ENCODE results near the gene MN1. TPM values are rescaled to one million over a fixed set of nuclear protein-coding genes. Genes with fewer than 3 reads are reported as not detected.

MN1 gene
- total and polyA plus RNA-seq, 2 experiments from 2014 or later, result 7.8 to 45.8 TPM

DNA sequence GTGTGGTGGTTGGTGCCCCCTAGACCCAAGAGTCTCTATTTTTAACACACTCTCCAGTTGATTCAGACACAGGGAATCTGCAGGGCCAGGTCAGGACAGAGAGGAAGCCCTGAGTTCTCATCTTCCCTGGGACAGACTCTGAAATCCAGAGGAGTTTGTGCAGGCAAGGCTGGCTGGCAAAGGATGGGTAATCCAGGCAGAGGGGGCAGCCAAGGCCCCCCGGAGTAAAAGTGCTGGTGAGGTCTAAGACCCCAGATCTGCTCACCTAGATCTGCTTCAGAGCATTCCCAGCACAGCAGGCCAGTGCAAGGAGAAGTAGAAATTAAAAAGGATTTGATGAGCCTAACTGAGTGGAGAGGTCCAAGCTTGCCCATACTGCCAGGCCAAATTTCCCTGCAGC, 40.6 kb upstream of the MN1 start:
- peak in 1 of 2 donors; percentile 18 for DNase-seq (ENCODE audit: low read depth in 1 of 2, low spot score in 1 of 2)
- Histone ChIP-seq H3K4me3 (no peak overlapping the region), H3K4me1 (ENCODE audit: low read depth) (peaks cover 52% of the 10 kb centered on the region)

DNA sequence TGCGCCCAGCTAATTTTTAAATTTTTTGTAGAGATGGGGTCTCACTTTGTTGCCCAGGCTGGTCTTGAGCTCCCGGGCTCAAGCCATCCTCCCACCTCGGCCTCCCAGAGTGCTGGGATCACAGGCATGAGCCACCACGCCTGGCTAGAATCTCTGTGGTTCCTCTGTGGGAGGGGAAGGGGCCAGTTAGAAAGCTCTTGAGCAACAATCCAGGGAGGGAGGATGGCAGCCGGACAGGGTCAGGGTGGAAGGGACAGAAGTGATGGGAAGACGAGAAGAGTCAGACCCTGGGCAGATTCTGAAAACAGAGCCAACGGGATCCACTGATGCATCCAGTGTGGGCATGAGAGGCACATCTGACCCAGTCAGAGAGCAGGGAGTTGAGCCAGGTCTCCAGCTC, 38.9 kb upstream of the MN1 start:
- Histone ChIP-seq H3K27ac (no peak overlapping the region), H3K4me1 (ENCODE audit: low read depth) (peaks cover 34% of the 10 kb centered on the region), H3K4me3 (no peak overlapping the region), H3K36me3 (no peaks in the 10 kb centered on the region), H3K27me3 (no peaks in the 10 kb centered on the region), H3K9me3 (ENCODE audit: low read depth) (no peaks in the 10 kb centered on the region)
- DNase-seq (ENCODE audit: low read depth in 1 of 2, low spot score in 1 of 2), result no peak
- TF ChIP-seq, protein P1, sequence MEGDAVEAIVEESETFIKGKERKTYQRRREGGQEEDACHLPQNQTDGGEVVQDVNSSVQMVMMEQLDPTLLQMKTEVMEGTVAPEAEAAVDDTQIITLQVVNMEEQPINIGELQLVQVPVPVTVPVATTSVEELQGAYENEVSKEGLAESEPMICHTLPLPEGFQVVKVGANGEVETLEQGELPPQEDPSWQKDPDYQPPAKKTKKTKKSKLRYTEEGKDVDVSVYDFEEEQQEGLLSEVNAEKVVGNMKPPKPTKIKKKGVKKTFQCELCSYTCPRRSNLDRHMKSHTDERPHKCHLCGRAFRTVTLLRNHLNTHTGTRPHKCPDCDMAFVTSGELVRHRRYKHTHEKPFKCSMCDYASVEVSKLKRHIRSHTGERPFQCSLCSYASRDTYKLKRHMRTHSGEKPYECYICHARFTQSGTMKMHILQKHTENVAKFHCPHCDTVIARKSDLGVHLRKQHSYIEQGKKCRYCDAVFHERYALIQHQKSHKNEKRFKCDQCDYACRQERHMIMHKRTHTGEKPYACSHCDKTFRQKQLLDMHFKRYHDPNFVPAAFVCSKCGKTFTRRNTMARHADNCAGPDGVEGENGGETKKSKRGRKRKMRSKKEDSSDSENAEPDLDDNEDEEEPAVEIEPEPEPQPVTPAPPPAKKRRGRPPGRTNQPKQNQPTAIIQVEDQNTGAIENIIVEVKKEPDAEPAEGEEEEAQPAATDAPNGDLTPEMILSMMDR (IDR thresholded peaks at IDR 0.05; ENCODE audit: low read depth, low read length), result no peak

More for the DNA sequence above, 40.6 kb upstream of the MN1 start:
- Histone ChIP-seq H3K27ac (peak overlapping the region; percentile 79), H3K36me3 (no peaks in the 10 kb centered on the region), H3K9me3 (ENCODE audit: low read depth) (no peaks in the 10 kb centered on the region), H3K27me3 (no peaks in the 10 kb centered on the region)
- TF ChIP-seq, protein P1 (IDR thresholded peaks at IDR 0.05; ENCODE audit: low read depth, low read length), result no peak

DNA sequence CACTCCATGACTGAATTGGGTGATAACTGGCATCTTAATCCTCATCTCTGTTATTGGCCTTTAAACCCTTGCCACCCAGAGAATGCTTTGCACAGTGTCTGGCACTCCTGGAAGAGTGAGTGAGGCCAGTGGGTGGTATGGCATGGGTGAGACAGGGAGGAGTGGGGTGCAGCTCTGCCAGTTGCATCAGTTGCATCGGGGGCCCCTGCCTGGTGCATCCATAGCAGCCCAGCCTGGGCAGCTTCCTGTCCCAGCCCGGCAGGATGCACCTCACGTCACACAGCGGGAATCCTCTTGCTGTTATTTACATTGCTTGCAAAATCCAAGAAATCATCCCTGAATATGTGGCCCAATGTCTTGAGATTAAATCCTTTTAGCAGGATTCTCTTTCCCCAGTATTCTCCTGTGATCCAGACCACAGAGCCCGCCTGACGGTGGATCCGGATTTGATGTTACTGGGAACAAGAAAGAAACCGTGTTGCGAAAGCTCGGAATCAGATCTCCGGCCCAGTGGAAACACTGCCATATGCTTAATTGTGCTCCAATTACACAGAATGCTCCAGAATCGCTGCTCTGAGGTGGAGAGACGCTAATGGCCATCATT, 37.6 kb upstream of the MN1 start:
- TF ChIP-seq, protein P1 (IDR thresholded peaks at IDR 0.05; ENCODE audit: low read depth, low read length), result no peak
- no peak overlapping the region for H3K27ac ChIP-seq
- DNase-seq (ENCODE audit: low read depth in 1 of 2, low spot score in 1 of 2), result peak in 1 of 2 donors; percentile 42
- H3K9me3 ChIP-seq (ENCODE audit: low read depth), result no peaks in the 10 kb centered on the region
- H3K27me3 ChIP-seq, result no peaks in the 10 kb centered on the region
- peaks cover 22% of the 10 kb centered on the region for H3K4me1 ChIP-seq (ENCODE audit: low read depth)
- no peaks in the 10 kb centered on the region for H3K36me3 ChIP-seq
- no peak overlapping the region for H3K4me3 ChIP-seq

DNA sequence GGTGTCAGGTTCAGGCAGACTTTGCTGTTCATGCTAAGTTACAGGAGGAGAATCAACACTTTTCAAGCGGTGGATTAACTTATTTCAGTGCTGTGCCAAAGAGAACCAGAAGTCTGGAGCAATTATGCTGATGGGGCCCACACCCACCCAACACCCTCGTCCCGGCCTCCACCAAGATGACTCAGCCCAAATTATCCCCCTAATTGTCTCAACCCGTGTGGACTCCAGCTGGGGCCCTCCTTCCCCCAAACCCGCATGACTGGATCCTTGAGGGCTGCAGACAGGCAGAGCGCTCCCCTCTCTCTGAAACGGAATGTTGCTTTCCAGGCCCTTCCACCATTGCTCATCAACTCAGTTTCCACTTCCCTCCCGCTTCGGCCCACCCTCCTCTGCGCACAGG, 34.6 kb upstream of the MN1 start:
- Histone ChIP-seq H3K9me3 (ENCODE audit: low read depth) (no peaks in the 10 kb centered on the region), H3K36me3 (no peaks in the 10 kb centered on the region), H3K27me3 (no peaks in the 10 kb centered on the region), H3K4me3 (no peak overlapping the region), H3K27ac (no peak overlapping the region), H3K4me1 (ENCODE audit: low read depth) (no peaks in the 10 kb centered on the region)
- DNase-seq (ENCODE audit: low read depth in 1 of 2, low spot score in 1 of 2), result no peak
- TF ChIP-seq, protein P1 (IDR thresholded peaks at IDR 0.05; ENCODE audit: low read depth, low read length), result no peak

DNA sequence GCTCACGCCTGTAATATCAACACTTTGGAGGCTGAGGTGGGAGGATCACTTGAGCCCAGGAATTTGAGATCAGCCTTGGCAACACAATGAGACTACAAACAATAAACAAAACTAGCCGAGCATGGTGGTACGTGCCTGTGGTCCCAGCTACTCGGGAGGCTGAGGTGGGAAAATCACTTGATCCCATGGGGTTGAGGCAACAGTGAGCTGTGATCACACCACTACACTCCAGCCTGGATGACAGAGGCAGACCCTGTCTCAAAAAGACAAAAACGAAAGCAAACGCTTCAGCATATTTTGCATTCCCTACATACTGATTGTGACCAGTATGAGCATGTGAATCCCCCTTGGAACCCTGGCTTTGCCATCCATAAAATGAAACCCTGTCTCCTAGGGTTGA, 33.9 kb upstream of the MN1 start:
- Histone ChIP-seq H3K27me3 (no peaks in the 10 kb centered on the region), H3K9me3 (ENCODE audit: low read depth) (no peaks in the 10 kb centered on the region), H3K36me3 (no peaks in the 10 kb centered on the region), H3K27ac (no peak overlapping the region), H3K4me1 (ENCODE audit: low read depth) (no peaks in the 10 kb centered on the region), H3K4me3 (no peak overlapping the region)
- DNase-seq (ENCODE audit: low read depth in 1 of 2, low spot score in 1 of 2), result peak in 1 of 2 donors; percentile 27
- TF ChIP-seq, protein P1 (IDR thresholded peaks at IDR 0.05; ENCODE audit: low read depth, low read length), result no peak
